GM19395 (cell line): ENCODE measurements around the gene BEST4.
"Not testable (repeated sequence)": the region's sequence is repeated elsewhere in the genome, so short reads cannot be mapped to it uniquely, and the experiment has no call there.

Source experiments
- ATAC-seq: cut with Tn5 transposase; IDR thresholded peaks from one replicate; pipeline ENCODE4 v1.9.1; 2021; ENCODE audit warnings: mild to moderate bottlenecking, moderate library complexity; ENCODE audit not compliant: unreplicated experiment

BEST4 gene

GRCh38 chr1:44778705-44779576, 9.0 kb downstream of the BEST4 start:
- ATAC-seq, result no peak

GRCh38 chr1:44777969-44778635, 9.9 kb downstream of the BEST4 start:
- no peak for ATAC-seq

DNA sequence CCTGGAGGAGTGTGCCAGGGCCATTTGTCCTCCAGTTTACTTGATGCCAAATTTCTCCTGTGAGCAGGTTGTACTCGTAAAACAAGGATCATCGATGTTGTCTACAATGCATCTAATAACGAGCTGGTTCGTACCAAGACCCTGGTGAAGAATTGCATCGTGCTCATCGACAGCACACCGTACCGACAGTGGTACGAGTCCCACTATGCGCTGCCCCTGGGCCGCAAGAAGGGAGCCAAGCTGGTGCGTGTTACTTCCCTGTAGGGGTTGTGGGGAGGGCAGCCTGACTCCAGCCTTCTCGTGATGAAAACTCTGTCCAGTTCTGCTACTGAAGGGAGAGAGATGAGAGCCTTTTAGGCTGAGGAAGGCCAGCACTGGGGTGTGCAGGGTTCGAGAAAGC, 10.4 kb downstream of the BEST4 start:
- no peak for ATAC-seq

GRCh38 chr1:44776730-44777068, 11.3 kb downstream of the BEST4 start:
- no peak for ATAC-seq

DNA sequence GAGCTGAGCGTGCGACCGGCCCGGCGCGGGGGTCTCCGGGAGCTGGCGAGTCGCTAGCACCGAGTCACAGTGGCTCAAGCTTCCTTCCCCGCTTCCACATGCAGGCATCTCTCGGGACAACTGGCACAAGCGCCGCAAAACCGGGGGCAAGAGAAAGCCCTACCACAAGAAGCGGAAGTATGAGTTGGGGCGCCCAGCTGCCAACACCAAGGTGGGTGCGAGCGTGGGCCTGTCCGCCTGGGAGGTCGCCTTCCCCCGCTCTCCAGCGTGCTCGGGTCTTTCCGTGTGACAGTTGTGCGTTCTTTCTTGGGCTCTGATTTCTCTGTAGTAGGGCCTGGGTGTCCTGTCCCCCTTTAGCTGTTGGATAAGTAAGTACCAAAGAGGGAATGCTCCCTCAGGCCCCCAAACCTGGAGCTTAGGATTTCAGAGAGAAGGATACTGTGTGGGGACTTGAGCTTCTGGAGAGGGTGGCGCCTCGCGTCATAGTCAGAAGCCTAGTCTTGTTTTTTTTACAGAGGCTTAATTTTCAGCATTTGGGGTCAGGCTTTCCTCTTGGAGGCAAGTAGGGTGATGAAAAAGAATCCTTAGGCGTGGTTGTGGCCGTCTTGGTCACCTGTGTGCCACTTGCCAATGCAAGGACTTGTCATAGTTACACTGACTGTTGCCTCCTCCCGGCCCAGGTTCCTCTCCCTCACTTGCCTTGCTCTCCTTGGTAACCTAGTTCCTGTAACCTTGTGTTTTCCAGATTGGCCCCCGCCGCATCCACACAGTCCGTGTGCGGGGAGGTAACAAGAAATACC, 11.8 kb downstream of the BEST4 start:
- peak; percentile 18 for ATAC-seq

GRCh38 chr1:44775078-44775929, 12.7 kb downstream of the BEST4 start, which contains the start of gene RPS8:
TSS of gene RPS8 (plus strand) at chr1:44775540. CDS start at chr1:44775597, 57 bp downstream.
- ATAC-seq, result peak; percentile 86

- not testable (repeated sequence) for ATAC-seq
Measured at GRCh38 chr1:44766421-44766820, 21.5 kb downstream of the BEST4 start.

- no peak for ATAC-seq
Measured at GRCh38 chr1:44760876-44761275, 27.1 kb downstream of the BEST4 start.

GRCh38 chr1:44759077-44759476, 28.9 kb downstream of the BEST4 start:
- ATAC-seq, result no peak

DNA sequence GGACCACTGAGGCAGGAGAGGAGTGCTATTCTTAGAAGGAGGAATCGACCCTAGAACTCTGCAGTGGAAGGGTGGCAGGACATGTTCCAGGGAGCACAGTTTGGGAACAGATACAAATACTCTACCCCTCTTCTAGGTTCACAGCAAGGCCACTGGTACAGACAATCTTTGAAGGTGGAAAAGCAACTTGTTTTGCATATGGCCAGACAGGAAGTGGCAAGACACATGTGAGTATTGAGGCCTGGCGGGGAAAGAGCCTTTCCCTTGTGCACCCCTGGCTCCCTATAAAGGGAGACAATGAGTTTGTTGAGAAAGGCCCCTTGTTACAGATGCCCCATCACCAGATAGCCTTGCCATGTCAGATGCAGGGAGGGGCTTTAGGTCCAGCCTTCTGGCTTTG, 30.6 kb downstream of the BEST4 start:
- ATAC-seq, result no peak

GRCh38 chr1:44747878-44748277, 40.1 kb downstream of the BEST4 start:
- no peak for ATAC-seq

GRCh38 chr1:44743211-44743610, 44.8 kb downstream of the BEST4 start:
- ATAC-seq, result no peak

DNA sequence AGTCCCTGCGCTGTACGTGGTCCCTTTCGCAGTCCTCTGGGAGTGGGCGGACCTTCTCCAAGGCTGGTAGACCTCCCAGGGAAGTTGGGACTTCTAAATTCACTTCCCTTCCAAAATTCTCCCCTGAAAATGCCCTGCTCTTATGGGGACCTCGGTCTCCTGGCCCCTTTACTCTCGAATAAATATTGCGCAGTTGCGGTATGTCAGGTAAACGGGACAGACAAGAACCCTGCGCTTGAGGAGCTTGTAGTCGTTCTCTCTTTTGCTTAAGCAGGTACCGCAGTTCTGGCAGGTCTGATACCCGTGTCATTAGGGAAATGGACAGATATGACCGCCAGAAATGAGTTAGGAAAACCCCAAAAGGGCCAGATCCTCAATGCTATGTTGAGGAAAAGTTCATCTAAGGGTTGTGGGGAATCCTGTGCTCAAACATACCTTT, 47.8 kb downstream of the BEST4 start:
- ATAC-seq, result peak; percentile 23

GRCh38 chr1:44739307-44740178, 48.4 kb downstream of the BEST4 start, which contains the start of gene KIF2C:
TSS of gene KIF2C (plus strand) at chr1:44739837. CDS start at chr1:44739933, 96 bp downstream.
- peak; percentile 94 for ATAC-seq

DNA sequence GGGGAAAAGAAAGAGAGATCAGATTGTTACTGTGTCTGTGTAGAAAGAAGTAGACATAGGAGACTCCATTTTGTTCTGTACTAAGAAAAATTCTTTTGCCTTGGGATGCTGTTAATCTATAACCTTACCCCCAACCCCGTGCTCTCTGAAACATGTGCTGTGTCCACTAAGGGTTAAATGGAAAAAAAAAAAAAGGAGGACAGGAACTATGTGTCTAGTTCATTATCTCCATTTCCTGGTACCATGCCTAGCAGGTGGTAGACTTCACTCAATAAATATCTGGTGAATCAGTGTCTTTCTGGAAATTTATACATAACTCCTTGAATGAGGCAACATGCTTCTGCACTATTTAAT, 49.0 kb downstream of the BEST4 start:
- not testable (repeated sequence) for ATAC-seq

DNA sequence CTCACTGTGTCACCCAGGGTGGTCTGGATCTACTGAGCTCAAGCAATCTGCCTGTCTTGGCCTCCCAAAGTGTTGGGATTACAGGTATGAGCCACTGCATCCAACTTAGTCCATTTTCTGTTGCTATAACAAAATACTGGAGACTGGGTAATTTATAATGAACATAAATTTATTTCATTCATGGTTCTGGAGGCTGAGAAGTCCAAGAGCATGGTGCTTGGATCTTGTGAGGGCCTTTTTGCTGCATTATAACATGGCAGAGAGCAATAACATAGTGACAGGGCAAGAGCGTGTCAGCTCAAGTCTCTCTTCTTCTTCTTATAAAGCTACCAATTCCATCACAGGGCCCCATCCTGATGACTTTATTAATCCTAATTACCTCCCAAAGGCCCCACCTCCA, 52.0 kb downstream of the BEST4 start:
- no peak for ATAC-seq

- ATAC-seq, result no peak
Measured at GRCh38 chr1:44733784-44734183, 54.2 kb downstream of the BEST4 start.
